Left lung (tissue), 10 donors: Measurements from ENCODE around the gene MAP7D3. TPM values are rescaled to one million over a fixed set of nuclear protein-coding genes. Genes with fewer than 3 reads are reported as not detected.

Experiments used
- ATAC-seq: fragments of 200-7000 bp; cut with Tn5 transposase; one replicate; pipeline ENCODE4 v1.9.1; 2020; ENCODE audit warnings: moderate library complexity
- DNase-seq, 4 donors: peaks; one replicate each; pipeline ENCODE4 v3.0.0-alpha.2; 2013 to 2020
- H3K27ac ChIP-seq, 2 donors: fragments of 200-600 bp; sonication (generic) in 1 of 2; one replicate each; pipeline versions ENCODE4 v1.5.0 to v1.8.0; 2020 to 2021
- H3K27me3 ChIP-seq, 2 donors: fragments of 200-600 bp; sonication (generic) in 1 of 2; one replicate each; pipeline versions ENCODE4 v1.5.0 to v1.8.0; 2020 to 2021
- H3K36me3 ChIP-seq, 2 donors: fragments of 200-600 bp; sonication (generic) in 1 of 2; one replicate each; pipeline versions ENCODE4 v1.5.0 to v1.8.0; 2020 to 2021
- H3K4me1 ChIP-seq, 2 donors: fragments of 200-600 bp; one replicate each; pipeline ENCODE4 v1.8.0; 2021
- H3K4me3 ChIP-seq, 2 donors: fragments of 200-600 bp; sonication (generic) in 1 of 2; one replicate each; pipeline versions ENCODE4 v1.5.0 to v1.8.0; 2020 to 2021; ENCODE audit warnings: mild to moderate bottlenecking in 1 of 2
- H3K9me3 ChIP-seq, 2 donors: fragments of 200-600 bp; sonication (generic) in 1 of 2; one replicate each; pipeline versions ENCODE4 v1.5.0 to v1.8.0; 2020 to 2021
- CTCF ChIP-seq, 2 donors: fragments of 200-600 bp; sonication (generic) in 1 of 2; IDR thresholded peaks; one replicate each; pipeline versions ENCODE4 v1.5.0 to v1.8.0; 2021; ENCODE audit warnings: antibody characterized with exemption in 2 of 2
- intact Hi-C, 2 donors: fragments of 100-400 bp; cut with DNase I; formaldehyde crosslinking; loops; one replicate each; pipeline versions ENCODE4 v1.11.2 to v1.14.2; 2022
- polyA plus RNA-seq, 6 donors: library from polyadenylated mRNA; unstranded; fragments of 120-200 nt; gene quantifications; one replicate each; pipeline ENCODE4 v1.2.1, GENCODE V29; 2013; ENCODE audit not compliant: insufficient read length in 6 of 6
- total RNA-seq, 2 donors: library from RNA; stranded (reverse); fragmentation: NEBNext Ultra II Directional; extraction: Animal tissue kit (Norgen Biotek cat#: 25700); gene quantifications; one replicate each; pipeline ENCODE4 v1.2.1, GENCODE V29; 2021
- donor health status: DM: no; HTN: yes; CAD: no.
- donor health status: DM: no; HTN: no; CAD: no.

The MAP7D3 gene
- total and polyA plus RNA-seq, 8 donors = 7.6 to 19.7 (median 16.5) TPM

- ATAC-seq (no peak), DNase-seq (no peak)
- Histone ChIP-seq H3K4me1 (no peaks in the 10 kb centered on the region), H3K27me3 (peaks cover 0 to 3% of the 10 kb centered on the region in 2 donors), H3K9me3 (no peaks in the 10 kb centered on the region), H3K27ac (no peak overlapping the region), H3K36me3 (peaks cover 0 to 7% of the 10 kb centered on the region in 2 donors), H3K4me3 (no peak overlapping the region)
- intact Hi-C loops = no loop called here
- TF ChIP-seq CTCF (IDR thresholded peaks at IDR 0.05) = no peak
Measured at GRCh38 chrX:136228839-136229207, 22.4 kb downstream of the MAP7D3 start.

- no peak for ATAC-seq
- H3K4me3 ChIP-seq = no peak overlapping the region
- no peak for TF ChIP-seq CTCF (IDR thresholded peaks at IDR 0.05)
- intact Hi-C loops = no loop called here
- peaks cover 0 to 7% of the 10 kb centered on the region in 2 donors for H3K36me3 ChIP-seq
- DNase-seq = no peak
- peaks cover 0 to 3% of the 10 kb centered on the region in 2 donors for H3K27me3 ChIP-seq
- H3K9me3 ChIP-seq = no peaks in the 10 kb centered on the region
- H3K4me1 ChIP-seq = no peaks in the 10 kb centered on the region
- no peak overlapping the region for H3K27ac ChIP-seq
Measured at GRCh38 chrX:136227948-136228838, 23.0 kb downstream of the MAP7D3 start.

- no peak for ATAC-seq
Measured at GRCh38 chrX:136227074-136227473, 24.1 kb downstream of the MAP7D3 start.

GRCh38 chrX:136221851-136222513, 29.2 kb downstream of the MAP7D3 start:
- no peak overlapping the region for H3K4me3 ChIP-seq
- H3K36me3 ChIP-seq = peaks cover 0 to 17% of the 10 kb centered on the region in 2 donors
- intact Hi-C loops = no loop called here
- no peak for ATAC-seq
- H3K4me1 ChIP-seq = no peaks in the 10 kb centered on the region
- H3K27me3 ChIP-seq = no peaks in the 10 kb centered on the region
- no peaks in the 10 kb centered on the region for H3K9me3 ChIP-seq
- TF ChIP-seq CTCF (IDR thresholded peaks at IDR 0.05) = no peak
- no peak for DNase-seq
- H3K27ac ChIP-seq = no peak overlapping the region

More at GRCh38 chrX:136227074-136227473, 24.1 kb downstream of the MAP7D3 start:
- no peak overlapping the region for H3K27ac ChIP-seq
- TF ChIP-seq CTCF (IDR thresholded peaks at IDR 0.05) = no peak
- H3K27me3 ChIP-seq = peaks cover 0 to 3% of the 10 kb centered on the region in 2 donors
- H3K9me3 ChIP-seq = no peaks in the 10 kb centered on the region
- no peak overlapping the region for H3K4me3 ChIP-seq
- no peaks in the 10 kb centered on the region for H3K4me1 ChIP-seq
- no peak for DNase-seq
- intact Hi-C loops = no loop called here
- peaks cover 0 to 9% of the 10 kb centered on the region in 2 donors for H3K36me3 ChIP-seq

- Histone ChIP-seq H3K27ac (no peak overlapping the region), H3K27me3 (no peaks in the 10 kb centered on the region), H3K9me3 (no peaks in the 10 kb centered on the region), H3K36me3 (peaks cover 0 to 17% of the 10 kb centered on the region in 2 donors), H3K4me1 (no peaks in the 10 kb centered on the region), H3K4me3 (no peak overlapping the region)
- DNase-seq = no peak
- intact Hi-C loops = no loop called here
- no peak for TF ChIP-seq CTCF (IDR thresholded peaks at IDR 0.05)
- ATAC-seq = no peak
Measured at GRCh38 chrX:136220951-136221350, 30.2 kb downstream of the MAP7D3 start.
